H1 (cell line): ENCODE results near the gene ADAMTS17.

Source experiments
- CEBPB ChIP-seq: IDR thresholded peaks from 2 replicates; pipeline ENCODE4 v1.6.1; 2012; ENCODE audit warnings: low read depth, low read length
- CHD2 ChIP-seq: IDR thresholded peaks from 2 replicates; pipeline ENCODE4 v1.6.1; 2012; ENCODE audit warnings: low read length, improper control_type of control experiment
- CTCF ChIP-seq, 3 experiments: IDR thresholded peaks; 1 replicate in 2 of 3; 2 replicates in 1 of 3; pipeline versions ENCODE4 v1.5.1 to v1.6.1; 2011; ENCODE audit warnings: low read length in 3 of 3, mild to moderate bottlenecking in 3 of 3, inconsistent platforms in 2 of 3, low read depth in 1 of 3, moderate library complexity in 1 of 3; ENCODE audit not compliant: insufficient read depth in 1 of 3; ENCODE audit errors: control extremely low read depth in 1 of 3
- HDAC6 ChIP-seq: IDR thresholded peaks from one replicate; pipeline ENCODE4 v1.7.1; 2012; ENCODE audit warnings: low read depth, mild to moderate bottlenecking, inconsistent platforms, low read length, moderate library complexity
- JUND ChIP-seq: IDR thresholded peaks from 2 replicates; pipeline ENCODE4 v1.6.1; 2011; ENCODE audit warnings: mild to moderate bottlenecking, improper control_type of control experiment, low read length
- PHF8 ChIP-seq: fragments of 200-600 bp; sonication (generic); conservative IDR thresholded peaks from 2 replicates; pipeline ENCODE4 v1.7.1; 2012; ENCODE audit warnings: low read depth, mild to moderate bottlenecking, inconsistent platforms, low read length, moderate library complexity
- POLR2A ChIP-seq, 2 experiments: IDR thresholded peaks; 1 replicate in 1 of 2; 2 replicates in 1 of 2; pipeline ENCODE4 v1.6.1; 2011; ENCODE audit warnings: low read depth in 2 of 2, low read length in 2 of 2, mild to moderate bottlenecking in 2 of 2; ENCODE audit errors: control extremely low read depth in 1 of 2
- POLR2AphosphoS5 ChIP-seq: IDR thresholded peaks from 2 replicates; pipeline ENCODE4 v1.6.1; 2011; ENCODE audit warnings: low read depth, low read length
- RBBP5 ChIP-seq: IDR thresholded peaks from 2 replicates; pipeline ENCODE4 v1.7.1; 2012; ENCODE audit warnings: low read depth, mild to moderate bottlenecking, inconsistent platforms, low read length, moderate library complexity, borderline replicate concordance
- RXRA ChIP-seq: IDR thresholded peaks from 2 replicates; pipeline ENCODE4 v1.6.1; 2011; ENCODE audit warnings: low read depth, mild to moderate bottlenecking, low read length, moderate library complexity; ENCODE audit not compliant: insufficient read depth
- SIX5 ChIP-seq: IDR thresholded peaks from 2 replicates; pipeline ENCODE4 v1.6.1; 2011; ENCODE audit warnings: mild to moderate bottlenecking, low read depth, low read length

GRCh38 chr15:99979371-99979770 is 362.4 kb downstream of the ADAMTS17 start:
- TF ChIP-seq POLR2AphosphoS5 (no peak), CTCF (IDR thresholded peaks at IDR 0.05; ENCODE audit: control extremely low read depth in 1 of 3, insufficient read depth in 1 of 3, low read depth in 1 of 3, low read length in 3 of 3) (no peak), JUND (no peak), RBBP5 (no peak), SIX5 (no peak), CHD2 (no peak), PHF8 (no peak), HDAC6 (no peak), RXRA (no peak), POLR2A (IDR thresholded peaks at IDR 0.05; ENCODE audit: control extremely low read depth in 1 of 2, low read depth in 2 of 2, low read length in 2 of 2) (no peak), CEBPB (no peak)
